ENCODE data around the gene RBAK. TPM values are rescaled to one million over a fixed set of nuclear protein-coding genes. Genes with fewer than 3 reads are reported as not detected.

The RBAK gene
- total RNA-seq, 1 experiment from 2014 or later = 16.2 TPM

DNA sequence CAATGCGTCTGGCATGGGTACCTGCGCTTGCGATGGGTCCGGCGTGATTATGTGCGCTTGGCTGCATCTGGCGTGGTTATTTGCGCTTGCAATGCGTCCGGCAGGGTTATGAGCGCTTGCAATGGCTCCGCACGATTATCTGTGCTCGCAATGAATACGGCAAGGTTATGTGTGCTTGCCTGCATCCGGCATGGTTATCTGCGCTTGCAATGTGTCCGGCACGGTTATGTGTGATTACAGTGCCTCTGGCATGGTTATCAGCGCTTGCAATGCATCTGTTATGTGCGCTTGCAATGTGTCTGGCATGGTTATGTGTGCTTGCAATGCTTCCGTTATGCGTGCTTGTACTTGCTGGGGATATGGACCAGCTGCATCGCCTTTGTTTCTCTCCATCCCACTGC is 37.7 kb downstream of the RBAK start:
- intact Hi-C loops (cut with micrococcal nuclease) = no loop called here
- H3K9me3 ChIP-seq (ENCODE audit: control insufficient read depth in 1 of 2, insufficient read depth in 1 of 2, low read depth in 1 of 2, low read length in 2 of 2) = no peaks in the 10 kb centered on the region
- H3K4me1 ChIP-seq (ENCODE audit: control insufficient read depth in 1 of 2, insufficient read depth in 2 of 2, low read length in 2 of 2) = peaks cover 0 to 2% of the 10 kb centered on the region in 2 experiments; a peak in 2 of 4 replicates
- no peak overlapping the region for H3K4me2 ChIP-seq (ENCODE audit: low read length)
- DNase-seq (ENCODE audit: low read depth, low spot score) (no peak), ATAC-seq (no peak)
- H3K79me2 ChIP-seq (ENCODE audit: insufficient read depth, low read length) = no peaks in the 10 kb centered on the region
- ChIA-PET POLR2A (no interaction called here), CTCF (interaction anchor here (1.0 to 4.9 kb wide), 2 partner anchors 285 to 291 kb away, joined by 3 to 28 read pairs; no protein-coding TSS in a partner anchor), RAD21 (ENCODE audit: low non-redundant PET in 1 of 2, low total read pairs in 2 of 2, uncharacterized antibody in 2 of 2, unreplicated experiment in 2 of 2) (interaction anchor here (0.6 kb wide), 2 partner anchors 157 to 253 kb away, joined by 3 to 4 read pairs; no protein-coding TSS in a partner anchor)
- H3K27me3 ChIP-seq (ENCODE audit: insufficient read depth, low read length) = no peaks in the 10 kb centered on the region
- H3K36me3 ChIP-seq (ENCODE audit: control insufficient read depth in 1 of 2, insufficient read depth in 2 of 2, low read length in 2 of 2) = no peaks in the 10 kb centered on the region
- H2AFZ ChIP-seq (ENCODE audit: low read depth, low read length, poor library complexity, severe bottlenecking) = no peak overlapping the region
- TF ChIP-seq CBX3 (IDR thresholded peaks at IDR 0.05; ENCODE audit: low read depth) (no peak), SP1 (IDR thresholded peaks at IDR 0.05; ENCODE audit: low read depth) (no peak), POLR2AphosphoS5 (IDR thresholded peaks at IDR 0.05; ENCODE audit: low read depth, low read length) (no peak), FOSL1 (IDR thresholded peaks at IDR 0.05; ENCODE audit: low read depth) (no peak), CEBPB (IDR thresholded peaks at IDR 0.05; ENCODE audit: low read depth) (no peak), EZH2phosphoT487 (IDR thresholded peaks at IDR 0.05; ENCODE audit: borderline replicate concordance) (no peak), ZFX (IDR thresholded peaks at IDR 0.05) (no peak), EGR1 (IDR thresholded peaks at IDR 0.05; ENCODE audit: low read depth) (no peak), SRF (IDR thresholded peaks at IDR 0.05; ENCODE audit: low read depth) (no peak), ELF1 (IDR thresholded peaks at IDR 0.05; ENCODE audit: borderline replicate concordance, low read depth) (no peak), YY1 (IDR thresholded peaks at IDR 0.05; ENCODE audit: extremely low read depth, insufficient replicate concordance, low read depth, low read length) (no peak), TCF7L2 (IDR thresholded peaks at IDR 0.05; ENCODE audit: borderline replicate concordance, extremely low read depth, insufficient read depth, insufficient read length) (no peak), SIN3A (IDR thresholded peaks at IDR 0.05; ENCODE audit: low read depth) (no peak), POLR2A (IDR thresholded peaks at IDR 0.05; ENCODE audit: borderline replicate concordance, extremely low read depth, insufficient read depth, insufficient read length) (no peak), RAD21 (IDR thresholded peaks at IDR 0.05; ENCODE audit: low read depth) (no peak), ZNF274 (IDR thresholded peaks at IDR 0.05; ENCODE audit: low read depth, low read length) (no peak)
- TF ChIP-seq, protein P1, sequence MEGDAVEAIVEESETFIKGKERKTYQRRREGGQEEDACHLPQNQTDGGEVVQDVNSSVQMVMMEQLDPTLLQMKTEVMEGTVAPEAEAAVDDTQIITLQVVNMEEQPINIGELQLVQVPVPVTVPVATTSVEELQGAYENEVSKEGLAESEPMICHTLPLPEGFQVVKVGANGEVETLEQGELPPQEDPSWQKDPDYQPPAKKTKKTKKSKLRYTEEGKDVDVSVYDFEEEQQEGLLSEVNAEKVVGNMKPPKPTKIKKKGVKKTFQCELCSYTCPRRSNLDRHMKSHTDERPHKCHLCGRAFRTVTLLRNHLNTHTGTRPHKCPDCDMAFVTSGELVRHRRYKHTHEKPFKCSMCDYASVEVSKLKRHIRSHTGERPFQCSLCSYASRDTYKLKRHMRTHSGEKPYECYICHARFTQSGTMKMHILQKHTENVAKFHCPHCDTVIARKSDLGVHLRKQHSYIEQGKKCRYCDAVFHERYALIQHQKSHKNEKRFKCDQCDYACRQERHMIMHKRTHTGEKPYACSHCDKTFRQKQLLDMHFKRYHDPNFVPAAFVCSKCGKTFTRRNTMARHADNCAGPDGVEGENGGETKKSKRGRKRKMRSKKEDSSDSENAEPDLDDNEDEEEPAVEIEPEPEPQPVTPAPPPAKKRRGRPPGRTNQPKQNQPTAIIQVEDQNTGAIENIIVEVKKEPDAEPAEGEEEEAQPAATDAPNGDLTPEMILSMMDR (IDR thresholded peaks at IDR 0.05 in 2 of 3, conservative IDR thresholded peaks at IDR 0.05 in 1 of 3; ENCODE audit: borderline replicate concordance in 1 of 3, insufficient read depth in 1 of 3, low read depth in 2 of 3, low read length in 2 of 3) = no peak
- TF ChIP-seq, protein P2, sequence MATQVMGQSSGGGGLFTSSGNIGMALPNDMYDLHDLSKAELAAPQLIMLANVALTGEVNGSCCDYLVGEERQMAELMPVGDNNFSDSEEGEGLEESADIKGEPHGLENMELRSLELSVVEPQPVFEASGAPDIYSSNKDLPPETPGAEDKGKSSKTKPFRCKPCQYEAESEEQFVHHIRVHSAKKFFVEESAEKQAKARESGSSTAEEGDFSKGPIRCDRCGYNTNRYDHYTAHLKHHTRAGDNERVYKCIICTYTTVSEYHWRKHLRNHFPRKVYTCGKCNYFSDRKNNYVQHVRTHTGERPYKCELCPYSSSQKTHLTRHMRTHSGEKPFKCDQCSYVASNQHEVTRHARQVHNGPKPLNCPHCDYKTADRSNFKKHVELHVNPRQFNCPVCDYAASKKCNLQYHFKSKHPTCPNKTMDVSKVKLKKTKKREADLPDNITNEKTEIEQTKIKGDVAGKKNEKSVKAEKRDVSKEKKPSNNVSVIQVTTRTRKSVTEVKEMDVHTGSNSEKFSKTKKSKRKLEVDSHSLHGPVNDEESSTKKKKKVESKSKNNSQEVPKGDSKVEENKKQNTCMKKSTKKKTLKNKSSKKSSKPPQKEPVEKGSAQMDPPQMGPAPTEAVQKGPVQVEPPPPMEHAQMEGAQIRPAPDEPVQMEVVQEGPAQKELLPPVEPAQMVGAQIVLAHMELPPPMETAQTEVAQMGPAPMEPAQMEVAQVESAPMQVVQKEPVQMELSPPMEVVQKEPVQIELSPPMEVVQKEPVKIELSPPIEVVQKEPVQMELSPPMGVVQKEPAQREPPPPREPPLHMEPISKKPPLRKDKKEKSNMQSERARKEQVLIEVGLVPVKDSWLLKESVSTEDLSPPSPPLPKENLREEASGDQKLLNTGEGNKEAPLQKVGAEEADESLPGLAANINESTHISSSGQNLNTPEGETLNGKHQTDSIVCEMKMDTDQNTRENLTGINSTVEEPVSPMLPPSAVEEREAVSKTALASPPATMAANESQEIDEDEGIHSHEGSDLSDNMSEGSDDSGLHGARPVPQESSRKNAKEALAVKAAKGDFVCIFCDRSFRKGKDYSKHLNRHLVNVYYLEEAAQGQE (IDR thresholded peaks at IDR 0.05; ENCODE audit: low read depth) = no peak
- TF ChIP-seq, protein P3, sequence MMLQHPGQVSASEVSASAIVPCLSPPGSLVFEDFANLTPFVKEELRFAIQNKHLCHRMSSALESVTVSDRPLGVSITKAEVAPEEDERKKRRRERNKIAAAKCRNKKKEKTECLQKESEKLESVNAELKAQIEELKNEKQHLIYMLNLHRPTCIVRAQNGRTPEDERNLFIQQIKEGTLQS (IDR thresholded peaks at IDR 0.05) = no peak
- TF ChIP-seq, protein P4, sequence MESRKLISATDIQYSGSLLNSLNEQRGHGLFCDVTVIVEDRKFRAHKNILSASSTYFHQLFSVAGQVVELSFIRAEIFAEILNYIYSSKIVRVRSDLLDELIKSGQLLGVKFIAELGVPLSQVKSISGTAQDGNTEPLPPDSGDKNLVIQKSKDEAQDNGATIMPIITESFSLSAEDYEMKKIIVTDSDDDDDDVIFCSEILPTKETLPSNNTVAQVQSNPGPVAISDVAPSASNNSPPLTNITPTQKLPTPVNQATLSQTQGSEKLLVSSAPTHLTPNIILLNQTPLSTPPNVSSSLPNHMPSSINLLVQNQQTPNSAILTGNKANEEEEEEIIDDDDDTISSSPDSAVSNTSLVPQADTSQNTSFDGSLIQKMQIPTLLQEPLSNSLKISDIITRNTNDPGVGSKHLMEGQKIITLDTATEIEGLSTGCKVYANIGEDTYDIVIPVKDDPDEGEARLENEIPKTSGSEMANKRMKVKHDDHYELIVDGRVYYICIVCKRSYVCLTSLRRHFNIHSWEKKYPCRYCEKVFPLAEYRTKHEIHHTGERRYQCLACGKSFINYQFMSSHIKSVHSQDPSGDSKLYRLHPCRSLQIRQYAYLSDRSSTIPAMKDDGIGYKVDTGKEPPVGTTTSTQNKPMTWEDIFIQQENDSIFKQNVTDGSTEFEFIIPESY (IDR thresholded peaks at IDR 0.05; ENCODE audit: extremely low read depth, insufficient replicate concordance, low read length) = no peak
- H3K4me3 ChIP-seq (replicated peaks in 1 of 2; ENCODE audit: low read depth in 1 of 2, low read length in 2 of 2) = no peak overlapping the region
- H3K9ac ChIP-seq (ENCODE audit: low read length) = no peak overlapping the region
- H3K27ac ChIP-seq (ENCODE audit: low read depth, low read length) = no peak overlapping the region
- H3K9me2 ChIP-seq (ENCODE audit: insufficient read depth) = no peaks in the 10 kb centered on the region
- BruUV-seq (replicated peaks) = no TSS peak
- H4K20me1 ChIP-seq (ENCODE audit: insufficient read depth) = no peaks in the 10 kb centered on the region
